Common myeloid progenitor, CD34-positive (primary cell): ENCODE data around the gene ADAMTS17.

Experiments used
- CTCF ChIA-PET: fragments of 350-600 bp; sonication (Branson Sonifier 250); formaldehyde crosslinking; loops from one replicate; lab custom pipeline; 2021; ENCODE audit warnings: antibody characterized with exemption; lab: Charles Lee
- POLR2A ChIA-PET: fragments of 350-600 bp; sonication (Branson Sonifier 250); formaldehyde crosslinking; loops from one replicate; lab custom pipeline; 2021; ENCODE audit warnings: antibody characterized with exemption; lab: Charles Lee
- DNase-seq, 3 donors: peaks; one replicate each; pipeline versions ENCODE4 v3.0.0 to v3.0.0-alpha.2; 2013
- H3K27ac ChIP-seq, 2 experiments: 1 replicate in 1 of 2; 2 replicates in 1 of 2; pipeline ENCODE4 v1.7.0; 2013; ENCODE audit warnings: inconsistent platforms in 2 of 2, low read length in 2 of 2, mild to moderate bottlenecking in 2 of 2, low read depth in 1 of 2, moderate library complexity in 1 of 2; ENCODE audit not compliant: severe bottlenecking in 2 of 2, insufficient read depth in 1 of 2, poor library complexity in 1 of 2
- H3K27me3 ChIP-seq, 5 experiments: replicated peaks in 2 of 5; 1 replicate in 3 of 5; 2 replicates in 2 of 5; pipeline versions ENCODE4 v1.6.1 to v1.7.0; 2013; ENCODE audit warnings: low read length in 4 of 5, mild to moderate bottlenecking in 2 of 5, moderate library complexity in 2 of 5, inconsistent platforms in 1 of 5; ENCODE audit not compliant: insufficient read depth in 5 of 5, control insufficient read depth in 4 of 5
- H3K36me3 ChIP-seq, 4 experiments: 1 replicate in 2 of 4; 2 replicates in 2 of 4; pipeline versions ENCODE4 v1.6.1 to v1.7.0; 2013; ENCODE audit warnings: low read length in 3 of 4, control low read depth in 1 of 4, mild to moderate bottlenecking in 1 of 4; ENCODE audit not compliant: control insufficient read depth in 4 of 4, insufficient read depth in 4 of 4
- H3K4me1 ChIP-seq, 4 experiments: 1 replicate in 3 of 4; 2 replicates in 1 of 4; pipeline versions ENCODE4 v1.6.1 to v1.7.1; 2013; ENCODE audit warnings: low read length in 3 of 4, mild to moderate bottlenecking in 3 of 4, control low read depth in 1 of 4, inconsistent platforms in 1 of 4, moderate library complexity in 1 of 4; ENCODE audit not compliant: control insufficient read depth in 4 of 4, insufficient read depth in 4 of 4; ENCODE audit errors: control extremely low read depth in 1 of 4
- H3K4me3 ChIP-seq, 7 experiments: 1 replicate in 4 of 7; 2 replicates in 3 of 7; pipeline versions ENCODE4 v1.5.1 to v1.7.0; 2013; ENCODE audit warnings: mild to moderate bottlenecking in 7 of 7, low read length in 6 of 7, moderate library complexity in 6 of 7, inconsistent platforms in 2 of 7, low read depth in 2 of 7, control low read depth in 1 of 7; ENCODE audit not compliant: insufficient read depth in 4 of 7, control insufficient read depth in 1 of 7; ENCODE audit errors: extremely low read depth in 1 of 7
- H3K9me3 ChIP-seq, 5 experiments: 1 replicate in 4 of 5; 2 replicates in 1 of 5; pipeline versions ENCODE4 v1.6.1 to v1.7.1; 2013; ENCODE audit warnings: low read length in 4 of 5, mild to moderate bottlenecking in 2 of 5, inconsistent platforms in 1 of 5, low read depth in 1 of 5, moderate library complexity in 1 of 5; ENCODE audit not compliant: control insufficient read depth in 4 of 5, insufficient read depth in 2 of 5; ENCODE audit errors: control extremely low read depth in 1 of 5
- WGBS: methylation state at CpG from one replicate; pipeline ENCODE4 v1.1.5; 2013; ENCODE audit not compliant: insufficient coverage; 5-methylcytosine and 5-hydroxymethylcytosine counted together

ADAMTS17 gene

GRCh38 chr15:99961011-99961441, 380.7 kb downstream of the ADAMTS17 start:
- Histone ChIP-seq H3K27me3 (peaks cover 0 to 5% (median 0%) of the 10 kb centered on the region in 5 experiments), H3K4me3 (no peak overlapping the region), H3K27ac (no peak overlapping the region), H3K36me3 (no peaks in the 10 kb centered on the region), H3K9me3 (no peaks in the 10 kb centered on the region), H3K4me1 (no peaks in the 10 kb centered on the region)
- ChIA-PET CTCF (no interaction called here), POLR2A (no interaction called here)
- WGBS = 60% methylated on average over 11 of the region's 12 CpGs
- no peak for DNase-seq

- H3K9me3 ChIP-seq = no peaks in the 10 kb centered on the region
- H3K4me3 ChIP-seq = no peak overlapping the region
- no peaks in the 10 kb centered on the region for H3K36me3 ChIP-seq
- no peak for DNase-seq
- 87% methylated on average over 5 of the region's 6 CpGs for WGBS
- no peak overlapping the region for H3K27ac ChIP-seq
- H3K27me3 ChIP-seq = peaks cover 0 to 5% (median 0%) of the 10 kb centered on the region in 5 experiments
- CTCF ChIA-PET = no interaction called here
- H3K4me1 ChIP-seq = no peaks in the 10 kb centered on the region
- POLR2A ChIA-PET = no interaction called here
Observed at GRCh38 chr15:99959326-99959725, 382.4 kb downstream of the ADAMTS17 start.

GRCh38 chr15:99958426-99959097, 383.2 kb downstream of the ADAMTS17 start:
- no peak overlapping the region for H3K4me3 ChIP-seq
- DNase-seq = no peak
- peaks cover 0 to 2% (median 0%) of the 10 kb centered on the region in 5 experiments for H3K9me3 ChIP-seq
- no peak overlapping the region for H3K27ac ChIP-seq
- POLR2A ChIA-PET = no interaction called here
- H3K27me3 ChIP-seq = peaks cover 0 to 5% (median 0%) of the 10 kb centered on the region in 5 experiments
- CTCF ChIA-PET = no interaction called here
- H3K4me1 ChIP-seq = no peaks in the 10 kb centered on the region
- WGBS = 96% methylated on average over 4 of the region's 7 CpGs
- H3K36me3 ChIP-seq = no peaks in the 10 kb centered on the region

GRCh38 chr15:99957642-99958013, 384.1 kb downstream of the ADAMTS17 start:
- Histone ChIP-seq H3K4me3 (no peak overlapping the region), H3K27ac (no peak overlapping the region), H3K9me3 (peaks cover 0 to 2% (median 0%) of the 10 kb centered on the region in 5 experiments), H3K36me3 (no peaks in the 10 kb centered on the region), H3K27me3 (peaks cover 0 to 5% (median 2%) of the 10 kb centered on the region in 5 experiments), H3K4me1 (no peaks in the 10 kb centered on the region)
- ChIA-PET CTCF (no interaction called here), POLR2A (no interaction called here)
- no CpG with 5 or more reads among the region's 2 CpGs for WGBS
- no peak for DNase-seq

- Histone ChIP-seq H3K36me3 (no peaks in the 10 kb centered on the region), H3K9me3 (peaks cover 0 to 2% (median 0%) of the 10 kb centered on the region in 5 experiments), H3K4me1 (no peaks in the 10 kb centered on the region), H3K27me3 (peaks cover 0 to 5% (median 2%) of the 10 kb centered on the region in 5 experiments), H3K4me3 (no peak overlapping the region), H3K27ac (no peak overlapping the region)
- CTCF ChIA-PET = no interaction called here
- POLR2A ChIA-PET = no interaction called here
- no peak for DNase-seq
- WGBS = 98% methylated on average over 16 of the region's 19 CpGs
Observed at GRCh38 chr15:99956820-99957641, 384.7 kb downstream of the ADAMTS17 start.

- no peak overlapping the region for H3K27ac ChIP-seq
- WGBS = 100% methylated on average over 6 of the region's 11 CpGs
- DNase-seq = no peak
Observed at GRCh38 chr15:99956022-99956775, 385.6 kb downstream of the ADAMTS17 start.

More at GRCh38 chr15:99956022-99956775, 385.6 kb downstream of the ADAMTS17 start:
- ChIA-PET POLR2A (no interaction called here), CTCF (no interaction called here)
- Histone ChIP-seq H3K9me3 (peaks cover 0 to 2% (median 0%) of the 10 kb centered on the region in 5 experiments), H3K27me3 (peaks cover 0 to 5% (median 2%) of the 10 kb centered on the region in 5 experiments), H3K36me3 (no peaks in the 10 kb centered on the region), H3K4me3 (no peak overlapping the region), H3K4me1 (no peaks in the 10 kb centered on the region)
